ENCODE measurements around the gene SWT1. TPM values are rescaled to one million over a fixed set of nuclear protein-coding genes. Genes with fewer than 3 reads are reported as not detected.

The SWT1 gene
- total RNA-seq, 1 experiment from 2014 or later: 3.6 TPM

GRCh38 chr1:185237661-185238060 lies 80.7 kb downstream of the SWT1 start:
- H3K27ac ChIP-seq: no peak overlapping the region
- H3K36me3 ChIP-seq (ENCODE audit: low read depth): no peaks in the 10 kb centered on the region
- no peaks in the 10 kb centered on the region for H3K9me2 ChIP-seq (ENCODE audit: insufficient read depth)
- no peak overlapping the region for H3K4me2 ChIP-seq
- H3K4me3 ChIP-seq: no peak overlapping the region
- no peaks in the 10 kb centered on the region; the same call in 1 of the 2 replicates for H3F3A ChIP-seq (ENCODE audit: insufficient read depth, low read depth)
- H3K27me3 ChIP-seq (ENCODE audit: insufficient read depth, low read depth): no peaks in the 10 kb centered on the region
- no TSS peak for BruUV-seq (replicated peaks)
- H2AFZ ChIP-seq: no peak overlapping the region
- no peaks in the 10 kb centered on the region for H3K9me3 ChIP-seq (ENCODE audit: insufficient read depth, low read depth)
- intact Hi-C loops (cut with micrococcal nuclease; ENCODE audit: unreplicated experiment): no loop called here
- no peaks in the 10 kb centered on the region for H3K79me2 ChIP-seq (ENCODE audit: low read depth)
- POLR2A ChIA-PET (ENCODE audit: unreplicated experiment): no interaction called here
- no peak for DNase-seq
- no peaks in the 10 kb centered on the region for H3K4me1 ChIP-seq (replicated peaks; ENCODE audit: insufficient read depth)
- TF ChIP-seq CTCF (conservative IDR thresholded peaks at IDR 0.05) (no peak), EZH2 (IDR thresholded peaks at IDR 0.05; ENCODE audit: low read depth) (no peak)
- CTCF ChIA-PET: no interaction called here
- no peaks in the 10 kb centered on the region for H4K20me1 ChIP-seq (ENCODE audit: insufficient read depth)

GRCh38 chr1:185238447-185238846 lies 81.5 kb downstream of the SWT1 start:
- Histone ChIP-seq H3K27me3 (ENCODE audit: insufficient read depth, low read depth) (no peaks in the 10 kb centered on the region), H3K36me3 (ENCODE audit: low read depth) (no peaks in the 10 kb centered on the region), H2AFZ (no peak overlapping the region; the same call in 1 of the 2 replicates), H3K4me2 (no peak overlapping the region), H3F3A (ENCODE audit: insufficient read depth, low read depth) (no peaks in the 10 kb centered on the region; the same call in 1 of the 2 replicates), H3K9me2 (ENCODE audit: insufficient read depth) (no peaks in the 10 kb centered on the region), H4K20me1 (ENCODE audit: insufficient read depth) (no peaks in the 10 kb centered on the region), H3K79me2 (ENCODE audit: low read depth) (no peaks in the 10 kb centered on the region), H3K9me3 (ENCODE audit: insufficient read depth, low read depth) (no peaks in the 10 kb centered on the region), H3K4me3 (no peak overlapping the region), H3K27ac (no peak overlapping the region), H3K4me1 (replicated peaks; ENCODE audit: insufficient read depth) (no peaks in the 10 kb centered on the region)
- DNase-seq: no peak
- intact Hi-C loops (cut with micrococcal nuclease; ENCODE audit: unreplicated experiment): no loop called here
- ChIA-PET CTCF (interaction anchor here (0.6 to 0.7 kb wide), 2 partner anchors 86 to 433 kb away, joined by 3 to 17 read pairs; no protein-coding TSS in a partner anchor), POLR2A (ENCODE audit: unreplicated experiment) (interaction anchor here (0.7 kb wide), 1 partner anchor 79 kb away, joined by 4 read pairs; no protein-coding TSS in a partner anchor)
- peak; percentile 53 for TF ChIP-seq CTCF (conservative IDR thresholded peaks at IDR 0.05)
- no peak for TF ChIP-seq EZH2 (IDR thresholded peaks at IDR 0.05; ENCODE audit: low read depth)
- BruUV-seq (replicated peaks): no TSS peak

GRCh38 chr1:185239861-185240260 lies 82.9 kb downstream of the SWT1 start:
- intact Hi-C loops (cut with micrococcal nuclease; ENCODE audit: unreplicated experiment): no loop called here
- H3K4me2 ChIP-seq: no peak overlapping the region
- no peaks in the 10 kb centered on the region for H3K27me3 ChIP-seq (ENCODE audit: insufficient read depth, low read depth)
- no peak for TF ChIP-seq EZH2 (IDR thresholded peaks at IDR 0.05; ENCODE audit: low read depth)
- TF ChIP-seq CTCF (conservative IDR thresholded peaks at IDR 0.05): no peak
- no peak overlapping the region for H2AFZ ChIP-seq
- no peak overlapping the region for H3K4me3 ChIP-seq
- no peak overlapping the region for H3K27ac ChIP-seq
- H3K79me2 ChIP-seq (ENCODE audit: low read depth): no peaks in the 10 kb centered on the region
- CTCF ChIA-PET: no interaction called here
- no peaks in the 10 kb centered on the region for H3K9me2 ChIP-seq (ENCODE audit: insufficient read depth)
- POLR2A ChIA-PET (ENCODE audit: unreplicated experiment): no interaction called here
- H4K20me1 ChIP-seq (ENCODE audit: insufficient read depth): no peaks in the 10 kb centered on the region
- no peaks in the 10 kb centered on the region; the same call in 1 of the 2 replicates for H3F3A ChIP-seq (ENCODE audit: insufficient read depth, low read depth)
- DNase-seq: no peak
- no peaks in the 10 kb centered on the region for H3K9me3 ChIP-seq (ENCODE audit: insufficient read depth, low read depth)
- no TSS peak for BruUV-seq (replicated peaks)
- H3K36me3 ChIP-seq (ENCODE audit: low read depth): no peaks in the 10 kb centered on the region
- no peaks in the 10 kb centered on the region for H3K4me1 ChIP-seq (replicated peaks; ENCODE audit: insufficient read depth)
